ENCODE measurements around the gene CCDC116. TPM values are rescaled to one million over a fixed set of nuclear protein-coding genes. Genes with fewer than 3 reads are reported as not detected.
A peak's percentile ranks its signal among the peaks of the same experiment; 100 is the strongest.

The CCDC116 gene
- total and polyA plus RNA-seq, 10 of the 15 experiments (the other 5 are each of a cell fraction or from before 2014, with no cell fraction given), result 0.04 to 0.18 (median 0.04) TPM; not detected in 6

- FAIRE-seq (no peak), ATAC-seq (peak; percentile 25), DNase-seq (ENCODE audit: low read depth, low spot score) (no peak)
- no peak overlapping the region for H2AFZ ChIP-seq (ENCODE audit: control insufficient read depth, low read depth, low read length)
- 57% methylated on average over 8 of the region's 8 CpGs for WGBS (ENCODE audit: insufficient coverage, insufficient replicate concordance, low lambda C conversion rate, missing lambda C conversion rate)
- H3K27ac ChIP-seq (ENCODE audit: control insufficient read depth, insufficient read depth), result no peak overlapping the region
- intact Hi-C loops (cut with micrococcal nuclease; ENCODE audit: unreplicated experiment), result no loop called here
- no peaks in the 10 kb centered on the region for H3K9me3 ChIP-seq (replicated peaks; ENCODE audit: control insufficient read depth, insufficient read depth, low read length)
- H3K4me3 ChIP-seq, result no peak overlapping the region
- BruUV-seq (replicated peaks), result no TSS peak
- no peak overlapping the region for H3K4me2 ChIP-seq (ENCODE audit: control insufficient read depth, insufficient read depth)
- in situ Hi-C loops (cut with MboI), result no loop called here
- ChIA-PET CTCF (interaction anchor here (0.7 to 2.4 kb wide), 8 partner anchors 11 to 45 kb away, joined by 3 to 9 read pairs (median 6); no protein-coding TSS in a partner anchor), POLR2A (interaction anchor here (0.6 to 1.2 kb wide), 2 partner anchors 18 to 55 kb away, joined by 4 to 7 read pairs; partner anchors contain the start of gene SDF2L1), RAD21 (ENCODE audit: unreplicated experiment) (no interaction called here), SMC1A (ENCODE audit: uncharacterized antibody, unreplicated experiment) (interaction anchor here (1.0 kb wide), 1 partner anchor 18 kb away, joined by 3 read pairs; the partner anchor contains the start of gene SDF2L1)
- peaks cover 7% of the 10 kb centered on the region for H4K20me1 ChIP-seq (ENCODE audit: control insufficient read depth, insufficient read depth)
- no peaks in the 10 kb centered on the region for H3K27me3 ChIP-seq (replicated peaks in 1 of 2; ENCODE audit: control insufficient read depth in 2 of 2, insufficient read depth in 2 of 2, low read length in 1 of 2)
- TF ChIP-seq CTCF (IDR thresholded peaks at IDR 0.05 in 2 of 3, conservative IDR thresholded peaks at IDR 0.05 in 1 of 3; ENCODE audit: control insufficient read depth in 2 of 3, extremely low read depth in 1 of 3, insufficient read depth in 1 of 3, low read depth in 3 of 3, low read length in 3 of 3), result peak; percentile 18 to 57 (median 41); a peak in 4 of 6 replicates
- TF ChIP-seq YBX1 (IDR thresholded peaks at IDR 0.05), result no peak
- H3K79me2 ChIP-seq (ENCODE audit: control insufficient read depth, insufficient read depth, low read length), result peaks cover 22% of the 10 kb centered on the region
- no peak overlapping the region for H3K9ac ChIP-seq (ENCODE audit: control insufficient read depth, insufficient read depth, low read length)
- H3K4me1 ChIP-seq (ENCODE audit: control insufficient read depth, insufficient read depth, low read length), result peaks cover 10% of the 10 kb centered on the region; the same call in 1 of the 2 replicates
- H3K36me3 ChIP-seq (ENCODE audit: control insufficient read depth in 2 of 2, insufficient read depth in 2 of 2, low read length in 1 of 2), result peaks cover 11 to 28% of the 10 kb centered on the region in 2 experiments; a peak in 3 of 4 replicates
These were observed 8.3 kb upstream of the CCDC116 start for GRCh38 chr22:21624120-21624879.
